ENCODE data around the gene EXOSC6.
A peak's percentile ranks its signal among the peaks of the same experiment; 100 is the strongest.

The EXOSC6 gene

GRCh38 chr16:70251629-70252354 lies at the start of gene EXOSC6:
Gene EXOSC6 (minus strand): TSS chr16:70251940. CDS start chr16:70251900, 40 bp downstream.
- ATAC-seq: peak; percentile 95
- TF ChIP-seq GLIS3 (CRISPR knock-in tag; IDR thresholded peaks at IDR 0.05) (no peak), CSRNP3 (CRISPR knock-in tag; IDR thresholded peaks at IDR 0.05) (no peak), ZFP3 (CRISPR knock-in tag; IDR thresholded peaks at IDR 0.05) (no peak), ESRRG (CRISPR knock-in tag; IDR thresholded peaks at IDR 0.05) (no peak), PPARA (CRISPR knock-in tag; IDR thresholded peaks at IDR 0.05; ENCODE audit: borderline replicate concordance) (no peak), CSDC2 (CRISPR knock-in tag; IDR thresholded peaks at IDR 0.05) (no peak), RARB (CRISPR knock-in tag; IDR thresholded peaks at IDR 0.05) (no peak), POU6F1 (CRISPR knock-in tag; IDR thresholded peaks at IDR 0.05; ENCODE audit: borderline replicate concordance, low read depth) (no peak), CREB5 (CRISPR knock-in tag; IDR thresholded peaks at IDR 0.05; ENCODE audit: low read depth) (no peak), ZNF8 (CRISPR knock-in tag; IDR thresholded peaks at IDR 0.05) (no peak), SNAI2 (CRISPR knock-in tag; IDR thresholded peaks at IDR 0.05) (no peak), ISL1 (CRISPR knock-in tag; IDR thresholded peaks at IDR 0.05) (no peak), PATZ1 (CRISPR knock-in tag; IDR thresholded peaks at IDR 0.05; ENCODE audit: borderline replicate concordance) (no peak), OSR1 (CRISPR knock-in tag; IDR thresholded peaks at IDR 0.05) (no peak), ZC3H10 (CRISPR knock-in tag; IDR thresholded peaks at IDR 0.05) (no peak), ZNF565 (CRISPR knock-in tag; conservative IDR thresholded peaks at IDR 0.05; ENCODE audit: low read depth) (no peak), ZNF70 (CRISPR knock-in tag; IDR thresholded peaks at IDR 0.05) (no peak)

GRCh38 chr16:70301121-70301520 lies 49.4 kb upstream of the EXOSC6 start:
- no peak for ATAC-seq
- TF ChIP-seq CSDC2 (CRISPR knock-in tag; IDR thresholded peaks at IDR 0.05): no peak
- no peak for TF ChIP-seq CREB5 (CRISPR knock-in tag; IDR thresholded peaks at IDR 0.05; ENCODE audit: low read depth)
- TF ChIP-seq ZNF565 (CRISPR knock-in tag; conservative IDR thresholded peaks at IDR 0.05; ENCODE audit: low read depth): no peak
- TF ChIP-seq POU6F1 (CRISPR knock-in tag; IDR thresholded peaks at IDR 0.05; ENCODE audit: borderline replicate concordance, low read depth): no peak
- TF ChIP-seq ARNTL (CRISPR knock-in tag; IDR thresholded peaks at IDR 0.05; ENCODE audit: borderline replicate concordance, low read depth): no peak
- TF ChIP-seq CSRNP3 (CRISPR knock-in tag; IDR thresholded peaks at IDR 0.05): no peak
- TF ChIP-seq ISL1 (CRISPR knock-in tag; IDR thresholded peaks at IDR 0.05): no peak
- TF ChIP-seq ZFP3 (CRISPR knock-in tag; IDR thresholded peaks at IDR 0.05): no peak
- no peak for TF ChIP-seq GLIS3 (CRISPR knock-in tag; IDR thresholded peaks at IDR 0.05)
- TF ChIP-seq ZNF70 (CRISPR knock-in tag; IDR thresholded peaks at IDR 0.05): no peak
- TF ChIP-seq SNAI2 (CRISPR knock-in tag; IDR thresholded peaks at IDR 0.05): no peak
- TF ChIP-seq ZFP30 (CRISPR knock-in tag; IDR thresholded peaks at IDR 0.05): no peak
- no peak for TF ChIP-seq ESRRG (CRISPR knock-in tag; IDR thresholded peaks at IDR 0.05)
- TF ChIP-seq TOX (CRISPR knock-in tag; IDR thresholded peaks at IDR 0.05; ENCODE audit: borderline replicate concordance): no peak
- no peak for TF ChIP-seq RARB (CRISPR knock-in tag; IDR thresholded peaks at IDR 0.05)
- TF ChIP-seq OSR1 (CRISPR knock-in tag; IDR thresholded peaks at IDR 0.05): no peak
- TF ChIP-seq PATZ1 (CRISPR knock-in tag; IDR thresholded peaks at IDR 0.05; ENCODE audit: borderline replicate concordance): no peak
- no peak for TF ChIP-seq TSHZ2 (CRISPR knock-in tag; IDR thresholded peaks at IDR 0.05)
